GM21515 (cell line): Measurements from ENCODE around the gene TLK1.

Source experiments
- ATAC-seq: cut with Tn5 transposase; IDR thresholded peaks from one replicate; pipeline ENCODE4 v1.9.1; 2021; ENCODE audit not compliant: unreplicated experiment

The TLK1 gene

GRCh38 chr2:171160119-171160955, at the start of gene TLK1:
TSS of gene TLK1 (minus strand) at chr2:171160893. CDS start at chr2:171160428, 465 bp downstream.
- ATAC-seq: peak; percentile 49

- ATAC-seq: no peak
These were observed 49.6 kb upstream of the TLK1 start for GRCh38 chr2:171210216-171210863.

- ATAC-seq: no peak
These were observed 48.0 kb upstream of the TLK1 start for GRCh38 chr2:171208657-171209056.

- ATAC-seq: no peak
These were observed 45.9 kb upstream of the TLK1 start for GRCh38 chr2:171206422-171207115.

- no peak for ATAC-seq
These were observed 44.9 kb upstream of the TLK1 start for GRCh38 chr2:171205551-171205950.

GRCh38 chr2:171201767-171202166, 41.1 kb upstream of the TLK1 start:
- ATAC-seq: no peak

- no peak for ATAC-seq
These were observed 40.6 kb upstream of the TLK1 start for GRCh38 chr2:171201271-171201670.

- ATAC-seq: no peak
These were observed 39.8 kb upstream of the TLK1 start for GRCh38 chr2:171200469-171200868.

GRCh38 chr2:171191021-171191420, 30.3 kb upstream of the TLK1 start:
- ATAC-seq: no peak

GRCh38 chr2:171187819-171188218, 27.1 kb upstream of the TLK1 start:
- no peak for ATAC-seq

GRCh38 chr2:171187177-171187576, 26.5 kb upstream of the TLK1 start:
- ATAC-seq: no peak

GRCh38 chr2:171185941-171186340, 25.2 kb upstream of the TLK1 start:
- no peak for ATAC-seq

- no peak for ATAC-seq
These were observed 24.6 kb upstream of the TLK1 start for GRCh38 chr2:171185165-171185818.

- no peak for ATAC-seq
These were observed 20.7 kb upstream of the TLK1 start for GRCh38 chr2:171181064-171182049.

GRCh38 chr2:171180229-171180930, 19.7 kb upstream of the TLK1 start:
- no peak for ATAC-seq

GRCh38 chr2:171178993-171179392, 18.3 kb upstream of the TLK1 start:
- no peak for ATAC-seq

- no peak for ATAC-seq
These were observed 15.8 kb upstream of the TLK1 start for GRCh38 chr2:171176516-171176915.

- ATAC-seq: no peak
These were observed 13.4 kb upstream of the TLK1 start for GRCh38 chr2:171174075-171174474.

GRCh38 chr2:171173087-171173486, 12.4 kb upstream of the TLK1 start:
- ATAC-seq: no peak
